GM13977 (cell line): Measurements from ENCODE around the gene RPS15A.

ENCODE experiments used
- DNase-seq: peaks from one replicate; pipeline ENCODE4 v3.0.0; 2012; ENCODE audit warnings: low spot score
- CTCF ChIP-seq: IDR thresholded peaks from 2 replicates; pipeline ENCODE4 v1.5.1; 2012; ENCODE audit warnings: mild to moderate bottlenecking, control low read depth; ENCODE audit not compliant: insufficient read depth; ENCODE audit errors: extremely low read depth, missing control alignments
- in situ Hi-C: fragments of 300-500 bp; cut with MboI; formaldehyde crosslinking; loops from one replicate; pipeline ENCODE4 v1.12.0; 2022; ENCODE audit warnings: low sequenced_read_pairs, low pct_unique_long_range_greater_than_20kb, mixed read lengths, inconsistent platforms; ENCODE audit not compliant: unreplicated experiment

The RPS15A gene

GRCh38 chr16:18832006-18832405, 41.9 kb upstream of the RPS15A start:
- in situ Hi-C loops, result no loop called here

GRCh38 chr16:18829251-18829650, 39.1 kb upstream of the RPS15A start:
- in situ Hi-C loops, result no loop called here
- no peak for DNase-seq
- TF ChIP-seq CTCF, result no peak

More at GRCh38 chr16:18832006-18832405, 41.9 kb upstream of the RPS15A start:
- DNase-seq, result no peak
- no peak for TF ChIP-seq CTCF

- TF ChIP-seq CTCF, result no peak
- DNase-seq, result no peak
- in situ Hi-C loops, result no loop called here
Observed at GRCh38 chr16:18827890-18828289, 37.8 kb upstream of the RPS15A start.

GRCh38 chr16:18816286-18816685, 26.2 kb upstream of the RPS15A start:
- in situ Hi-C loops, result no loop called here
- no peak for TF ChIP-seq CTCF
- no peak for DNase-seq

- no peak for DNase-seq
- TF ChIP-seq CTCF, result no peak
- in situ Hi-C loops, result no loop called here
Observed at GRCh38 chr16:18811925-18812324, 21.8 kb upstream of the RPS15A start.

GRCh38 chr16:18809165-18809564, 19.0 kb upstream of the RPS15A start:
- in situ Hi-C loops, result no loop called here
- DNase-seq, result no peak
- TF ChIP-seq CTCF, result no peak

- DNase-seq, result no peak
- TF ChIP-seq CTCF, result no peak
- in situ Hi-C loops, result no loop called here
Observed at GRCh38 chr16:18805257-18805773, 15.2 kb upstream of the RPS15A start.
